ENCODE data around the gene CAPZB.

- TF ChIP-seq CTCF (IDR thresholded peaks at IDR 0.05) (no peak), POLR2A (IDR thresholded peaks at IDR 0.05) (no peak)
Measured at GRCh38 chr1:19464696-19465095, 20.6 kb downstream of the CAPZB start.

All from lower leg skin (tissue), 3 donors.